ENCODE measurements around the gene TMC6.
"Not testable (repeated sequence)": the region's sequence is repeated elsewhere in the genome, so short reads cannot be mapped to it uniquely, and the experiment has no call there.

Gene TMC6

DNA sequence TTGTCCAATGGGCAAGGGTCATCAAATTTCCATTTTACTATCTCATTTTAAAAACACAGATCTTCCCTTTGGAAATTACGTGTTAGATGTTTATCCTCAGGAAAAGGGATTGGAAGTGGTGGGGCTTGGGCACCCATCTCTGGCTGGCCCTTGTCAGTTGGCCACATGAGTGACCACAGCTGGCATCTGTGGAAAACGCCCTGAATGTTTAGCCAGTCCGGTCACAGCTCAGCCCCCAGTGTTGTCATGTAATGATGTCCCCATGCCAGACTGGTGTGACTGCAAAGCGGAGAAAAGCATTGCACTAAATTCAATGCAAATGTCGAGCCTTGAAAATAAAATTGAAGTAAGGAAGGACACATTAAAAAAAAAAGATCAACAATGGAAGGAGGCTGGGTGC, 53.0 kb downstream of the TMC6 start:
- DNase-seq (ENCODE audit: low read depth), result no peak

DNA sequence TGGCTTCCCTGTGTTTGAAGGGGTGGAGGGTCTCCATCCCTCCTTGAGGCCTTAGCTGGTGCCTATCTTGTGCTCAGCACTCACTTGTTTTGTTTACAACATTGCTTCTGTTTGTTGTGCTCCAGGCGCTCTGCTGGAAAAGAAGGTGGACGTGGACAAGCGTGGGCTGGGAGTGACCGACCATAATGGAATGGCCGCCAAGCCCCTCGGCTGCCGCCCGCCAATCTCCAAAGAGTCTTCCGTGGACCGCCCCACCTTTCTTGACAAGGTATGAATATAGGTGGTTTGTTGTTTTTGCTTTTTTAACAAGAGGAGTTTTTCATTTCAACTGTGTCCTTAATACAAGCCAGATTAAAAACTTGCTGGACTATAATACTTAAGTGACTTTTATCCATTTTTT, 53.5 kb downstream of the TMC6 start:
- no peak for DNase-seq (ENCODE audit: low read depth)

DNA sequence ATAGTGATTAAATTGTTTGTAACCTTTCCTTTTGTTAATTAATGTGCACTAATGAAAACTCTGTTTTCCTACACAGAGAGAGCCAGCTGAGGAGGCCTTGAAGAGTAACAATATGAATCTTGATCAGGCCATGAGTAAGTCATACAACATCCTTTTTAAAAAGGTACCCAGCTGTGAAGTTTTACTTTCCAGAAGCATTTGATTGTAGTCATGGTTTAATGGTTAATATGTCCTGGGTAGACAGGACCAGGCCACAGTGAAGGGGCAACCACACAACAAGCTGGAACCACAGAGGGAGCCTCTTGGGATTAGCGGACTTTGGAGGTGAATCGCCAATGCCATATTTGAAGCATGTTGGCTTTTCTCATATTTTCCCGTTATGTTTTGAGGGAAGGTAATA, 55.6 kb downstream of the TMC6 start:
- DNase-seq (ENCODE audit: low read depth), result no peak

DNA sequence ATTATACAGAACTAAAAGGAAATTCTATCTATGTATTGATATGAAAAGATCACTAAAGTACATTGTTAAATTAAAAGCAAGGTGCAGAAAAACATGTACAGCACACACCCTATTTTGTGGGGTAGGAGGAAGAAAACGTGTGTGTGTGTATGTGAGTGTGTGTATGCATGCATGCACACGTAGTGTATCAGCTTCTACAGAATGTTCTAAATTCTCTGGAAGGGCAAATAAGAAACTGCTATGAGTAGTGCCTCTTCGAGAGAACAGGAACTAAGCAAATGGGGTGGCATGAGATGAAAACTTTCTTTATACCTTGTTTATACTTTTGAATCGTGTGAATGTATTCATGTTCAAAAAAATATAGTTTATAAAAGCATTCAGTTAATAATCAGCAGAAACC, 58.9 kb downstream of the TMC6 start:
- DNase-seq (ENCODE audit: low read depth), result no peak

DNA sequence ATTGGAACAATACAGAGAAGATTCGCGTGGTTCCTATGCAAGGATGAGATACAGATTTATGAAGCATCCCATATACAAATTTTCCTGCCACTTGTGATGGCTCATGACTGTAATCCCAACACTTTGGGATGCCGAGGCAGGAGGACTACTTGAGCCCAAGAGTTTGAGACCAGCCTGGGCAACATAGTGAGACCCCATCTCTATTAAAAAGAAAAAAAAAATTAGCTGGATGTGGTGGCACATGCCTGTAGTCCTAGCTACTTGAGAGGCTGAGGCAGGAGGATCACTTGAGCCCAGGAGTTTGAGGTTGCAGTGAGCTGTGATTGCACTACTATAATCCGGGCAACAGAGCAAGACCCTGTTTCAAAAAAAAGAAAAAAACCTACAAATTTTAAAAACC, 61.6 kb downstream of the TMC6 start:
- DNase-seq (ENCODE audit: low read depth), result not testable (repeated sequence)

DNA sequence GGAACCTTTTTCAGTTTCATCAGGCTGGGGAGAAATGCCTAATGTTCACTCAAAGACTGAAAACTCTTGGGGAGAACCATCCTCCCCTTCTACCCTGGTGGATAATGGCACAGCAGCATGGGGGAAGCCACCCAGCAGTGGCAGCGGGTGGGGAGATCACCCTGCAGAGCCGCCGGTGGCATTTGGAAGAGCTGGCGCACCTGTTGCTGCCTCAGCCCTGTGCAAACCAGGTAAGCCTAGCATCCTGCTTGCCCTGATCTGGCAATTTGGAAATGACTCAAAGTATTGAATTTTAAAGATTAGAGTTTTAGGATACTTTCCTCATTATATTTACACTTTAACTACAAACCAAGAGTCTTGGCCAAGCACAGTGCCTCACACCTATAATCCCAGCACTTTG, 63.8 kb downstream of the TMC6 start:
- DNase-seq (ENCODE audit: low read depth), result no peak

DNA sequence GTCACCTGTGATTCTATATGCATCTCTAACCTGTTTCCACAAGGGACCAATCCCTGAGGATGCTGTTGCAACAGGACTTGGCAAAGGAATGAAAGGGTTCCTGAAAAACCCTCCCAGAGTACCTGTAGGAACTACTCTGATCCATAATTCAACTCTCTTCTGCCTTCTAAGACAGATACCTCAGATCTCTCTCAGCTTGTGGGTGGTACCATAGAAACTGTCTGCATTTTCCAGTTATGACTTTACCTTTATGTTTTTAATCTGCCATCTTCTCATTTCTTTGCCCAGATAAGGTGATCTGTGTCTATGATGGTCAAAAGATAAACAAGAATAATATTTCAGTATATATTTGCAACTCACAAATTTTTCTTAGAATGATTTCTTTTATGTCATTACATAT, 65.1 kb downstream of the TMC6 start:
- no peak for DNase-seq (ENCODE audit: low read depth)

DNA sequence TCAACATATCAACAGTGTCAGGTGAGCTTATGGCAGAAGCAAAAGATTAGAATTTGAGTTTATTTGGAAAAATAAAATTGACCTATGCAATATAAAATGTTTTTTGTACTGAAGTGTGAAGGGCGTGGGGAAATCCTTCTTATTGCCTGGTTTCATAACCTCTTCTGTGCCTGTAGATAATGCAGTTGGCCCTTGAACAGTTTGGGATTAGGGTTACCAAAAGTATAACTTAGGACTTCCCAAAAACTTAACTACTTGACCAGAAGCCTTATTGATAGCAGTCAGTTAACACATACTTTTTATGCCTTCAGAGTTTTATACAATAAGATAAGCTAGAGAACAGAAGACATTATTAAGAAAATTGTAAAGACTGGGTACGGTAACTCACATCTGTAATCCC, 66.0 kb downstream of the TMC6 start:
- DNase-seq (ENCODE audit: low read depth), result no peak
